HG02973 (cell line): ENCODE data around the gene MED25.
A peak's percentile ranks its signal among the peaks of the same experiment; 100 is the strongest.

Source experiments
- ATAC-seq: cut with Tn5 transposase; IDR thresholded peaks from one replicate; pipeline ENCODE4 v1.9.1; 2021; ENCODE audit warnings: moderate library complexity; ENCODE audit not compliant: unreplicated experiment

The MED25 gene

GRCh38 chr19:49872245-49873128 is 54.4 kb downstream of the MED25 start:
- ATAC-seq: no peak

GRCh38 chr19:49873129-49873521 is 55.0 kb downstream of the MED25 start:
- ATAC-seq: no peak

DNA sequence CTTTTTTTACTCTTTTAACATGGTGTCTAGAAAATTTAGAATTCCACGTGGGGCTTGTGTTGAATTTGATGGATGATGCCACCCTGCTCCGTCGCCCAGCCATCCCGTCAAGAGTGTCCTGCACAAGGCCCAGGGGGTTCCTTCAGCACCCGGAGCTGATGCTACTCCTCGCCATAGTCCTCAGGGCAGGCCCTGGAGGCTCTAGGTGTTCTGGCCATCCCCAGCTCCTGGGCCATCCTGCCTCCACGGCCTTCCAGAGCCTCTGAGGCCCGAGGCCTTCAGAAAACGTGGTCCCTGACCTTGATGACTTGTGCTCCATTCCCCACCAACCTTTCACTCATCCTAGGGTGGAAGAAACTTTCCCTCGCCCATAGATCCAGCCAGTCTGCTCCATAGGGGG is 55.7 kb downstream of the MED25 start:
- ATAC-seq: no peak

DNA sequence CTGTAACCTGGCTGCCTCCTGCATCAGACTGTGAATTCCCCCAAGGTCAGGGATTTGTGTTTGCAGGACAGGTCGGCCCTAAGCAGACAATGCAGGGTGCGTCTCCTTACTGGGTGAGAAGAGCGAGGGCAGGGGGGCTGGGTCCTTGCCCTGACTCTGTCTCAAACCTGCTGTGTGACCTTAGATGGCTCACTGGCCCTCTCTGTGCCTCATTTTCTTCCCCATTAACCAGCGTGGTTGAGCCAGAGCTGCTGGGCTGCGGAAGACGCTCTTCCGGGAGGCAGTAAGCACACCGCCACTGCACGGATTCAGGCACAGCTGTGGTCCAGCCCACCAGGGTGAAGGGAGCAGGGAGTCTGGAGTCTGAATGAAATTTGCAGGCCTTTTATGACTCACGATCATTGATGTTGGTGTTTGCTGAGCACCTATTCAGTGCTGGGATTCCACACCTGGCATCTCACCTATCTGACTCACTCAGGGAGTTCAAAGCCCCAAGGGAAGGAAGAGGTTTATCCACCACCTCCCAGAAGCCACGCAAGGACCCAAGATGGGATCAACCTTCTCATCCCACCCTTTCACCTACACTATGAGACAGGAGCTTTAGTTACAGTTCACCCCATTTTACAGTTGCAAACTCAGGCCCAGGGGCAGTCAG is 56.5 kb downstream of the MED25 start:
- no peak for ATAC-seq

DNA sequence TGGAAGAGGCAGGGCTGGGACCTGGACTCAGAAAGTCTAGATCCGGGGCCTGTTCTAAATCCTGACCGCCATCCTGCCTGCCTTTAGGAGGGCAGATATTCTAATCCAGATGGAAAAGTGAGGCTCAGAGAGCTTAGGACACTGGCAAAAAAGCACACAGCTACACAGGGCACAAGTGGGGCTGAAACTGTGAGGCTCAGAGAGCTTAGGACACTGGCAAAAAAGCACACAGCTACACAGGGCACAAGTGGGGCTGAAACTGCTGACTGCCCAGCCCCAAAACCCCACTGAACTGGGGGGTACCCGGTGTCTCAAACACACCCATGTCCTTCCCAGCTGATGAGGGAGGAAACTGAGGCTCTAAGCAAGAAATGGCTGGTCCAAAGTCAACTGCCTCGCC is 57.1 kb downstream of the MED25 start:
- no peak for ATAC-seq

DNA sequence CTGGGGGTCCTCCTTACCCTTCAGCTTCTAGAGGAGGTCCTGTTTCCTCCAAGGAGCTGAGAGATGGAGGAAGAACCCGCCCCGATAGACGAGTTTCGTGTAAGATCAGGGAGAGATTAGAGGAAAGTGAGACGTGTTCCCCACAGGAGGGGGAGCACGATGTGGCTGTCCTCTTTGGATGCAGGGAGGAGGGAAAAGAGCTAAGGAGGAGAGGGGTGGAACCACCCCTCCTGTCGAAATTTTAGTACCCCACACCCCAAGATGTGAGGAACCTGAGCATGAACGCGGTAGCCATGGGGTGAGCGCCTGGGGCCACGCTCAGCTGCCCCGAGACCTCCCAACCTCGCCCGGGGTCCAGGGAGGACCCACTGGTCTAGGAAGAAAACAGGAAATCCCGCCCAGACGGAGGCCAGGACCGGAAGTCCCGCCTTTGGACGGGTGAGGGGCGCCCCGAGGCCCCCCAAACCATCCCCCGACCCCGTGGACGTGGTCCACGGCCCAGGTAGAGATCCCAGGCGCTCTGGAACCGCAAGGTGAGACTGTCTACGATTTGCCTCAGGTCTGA is 57.9 kb downstream of the MED25 start:
- ATAC-seq: no peak

DNA sequence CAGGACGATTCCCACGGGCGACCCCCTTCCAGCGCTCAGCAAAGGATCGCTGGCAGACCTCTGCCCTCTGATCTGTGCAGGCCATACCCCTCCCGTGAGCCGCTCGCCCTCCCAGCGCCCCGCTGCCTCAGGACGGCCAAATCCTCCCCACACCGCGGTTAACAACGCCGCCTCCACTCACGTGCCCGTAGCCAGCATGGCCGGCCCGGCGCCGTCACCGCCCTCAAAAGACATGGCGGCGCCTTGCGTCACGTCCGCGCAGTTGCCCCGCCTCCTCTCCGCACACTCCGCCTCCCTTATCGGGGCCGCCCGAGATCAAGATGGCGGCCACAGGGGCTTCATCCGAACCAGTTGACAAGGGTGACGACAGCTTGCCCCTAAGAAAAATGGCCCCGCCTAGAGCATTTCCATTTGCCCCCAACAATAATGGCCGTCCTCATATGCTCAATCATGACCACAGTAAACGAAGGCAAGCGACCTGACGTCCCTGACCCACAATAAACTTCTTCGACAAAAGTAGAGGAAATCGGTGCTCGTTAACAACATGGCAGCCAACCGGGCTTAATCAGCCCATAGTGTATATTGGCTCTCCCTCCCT is 58.4 kb downstream of the MED25 start:
- peak; percentile 44 for ATAC-seq

DNA sequence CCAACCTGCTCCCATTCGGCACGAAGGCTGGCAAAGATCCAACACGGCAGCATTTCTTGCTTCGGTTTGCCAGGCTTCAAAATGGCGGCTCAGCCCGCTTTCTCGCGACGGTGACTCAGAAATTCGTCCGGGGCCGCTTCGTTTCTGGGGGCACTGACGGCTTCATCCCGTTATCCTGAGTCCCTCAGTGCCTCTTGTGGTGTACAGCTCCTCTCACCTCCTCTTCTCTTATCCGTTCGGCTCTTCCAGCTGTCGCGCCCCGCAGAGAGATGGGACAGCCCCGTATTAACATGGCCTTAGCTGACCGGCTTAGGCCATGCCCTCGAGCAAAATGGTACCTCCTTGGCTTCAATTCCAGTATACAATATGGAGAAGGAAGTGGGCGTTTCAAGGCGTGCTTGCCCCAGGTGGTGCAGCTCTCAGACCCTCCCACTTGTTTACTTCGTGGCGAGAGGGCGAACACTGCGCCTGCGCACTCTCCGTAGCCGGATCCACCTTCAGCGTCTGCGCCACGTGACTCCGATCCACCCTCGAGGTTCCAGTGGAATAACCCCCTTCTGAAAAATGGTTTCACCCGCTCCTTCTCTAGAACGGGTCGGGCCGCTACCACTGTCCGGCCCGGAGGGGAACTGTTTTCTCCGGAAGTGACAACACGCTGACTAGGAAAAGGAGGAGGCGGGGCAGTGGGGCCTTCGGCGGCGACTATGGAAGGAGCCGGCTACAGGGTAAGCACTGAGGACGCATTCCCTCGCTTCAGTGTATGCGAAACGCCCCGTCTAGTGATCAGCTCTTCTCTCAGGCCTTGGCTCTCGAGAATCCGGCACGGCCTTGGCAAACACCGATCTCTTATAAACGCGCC is 59.2 kb downstream of the MED25 start, which contains the start of the genes AKT1S1 and TBC1D17:
TSS of gene AKT1S1 (minus strand) at position 336 of the 859 bp plus-strand sequence. CDS start 4,060 bp downstream, outside the sequence.
TSS of gene TBC1D17 (plus strand) at position 683 of the 859 bp plus-strand sequence. CDS start at position 705, 22 bp downstream.
- ATAC-seq: peak; percentile 59

DNA sequence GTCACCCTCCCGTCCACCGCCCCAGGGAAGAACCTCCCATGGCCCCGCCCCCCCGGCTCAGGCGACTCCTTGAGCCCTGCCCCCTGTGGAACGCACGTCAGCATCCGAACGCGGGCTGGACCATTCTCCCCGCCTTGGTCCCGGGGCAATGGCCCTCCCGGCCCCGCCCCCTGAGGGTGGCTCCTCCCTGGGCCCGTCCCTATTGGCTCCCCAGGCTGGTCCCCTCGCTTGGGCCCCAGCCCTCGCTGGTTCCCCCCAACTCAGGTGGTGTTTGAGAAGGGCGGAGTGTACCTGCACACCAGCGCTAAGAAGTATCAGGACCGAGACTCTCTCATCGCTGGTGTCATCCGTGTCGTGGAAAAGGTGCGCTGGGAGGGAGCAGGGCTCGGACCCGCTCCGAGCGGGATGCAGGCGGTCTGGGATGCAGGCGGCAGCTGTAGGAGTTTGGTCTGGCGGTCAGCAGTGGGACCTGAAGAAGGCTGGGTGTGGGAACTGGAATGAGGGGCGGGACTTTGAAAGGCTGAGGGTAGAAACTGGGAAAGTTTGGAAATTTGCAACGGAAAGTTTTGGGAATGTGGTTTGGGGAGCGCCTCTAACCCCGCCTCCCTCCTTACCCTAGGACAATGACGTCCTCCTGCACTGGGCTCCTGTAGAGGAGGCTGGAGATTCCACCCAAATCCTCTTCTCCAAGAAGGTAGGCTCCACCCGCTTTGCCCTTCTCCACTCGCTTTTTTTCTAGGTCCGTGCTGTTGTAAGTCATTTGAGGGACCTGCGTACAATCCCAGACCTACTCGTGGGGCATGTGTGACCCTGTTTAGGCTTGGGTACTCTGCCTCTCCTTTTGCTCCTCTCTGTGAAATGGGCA is 60.0 kb downstream of the MED25 start:
- ATAC-seq: peak; percentile 38

DNA sequence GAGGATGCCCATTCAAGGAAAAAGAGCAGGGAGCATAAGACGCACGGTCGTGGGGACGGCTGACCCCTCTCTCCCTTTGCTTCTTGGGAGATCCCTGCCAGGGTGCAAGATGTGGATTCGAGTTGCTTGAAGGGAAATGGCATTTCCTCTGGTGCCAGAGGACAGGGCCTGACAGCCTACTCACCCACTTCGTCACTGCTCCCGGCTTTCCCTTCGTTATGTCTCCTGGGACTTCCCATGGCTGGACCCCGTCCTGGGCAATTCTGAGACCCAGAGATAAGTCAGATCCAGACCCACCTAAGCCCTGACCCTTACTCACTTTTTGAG is 60.6 kb downstream of the MED25 start:
- ATAC-seq: no peak

DNA sequence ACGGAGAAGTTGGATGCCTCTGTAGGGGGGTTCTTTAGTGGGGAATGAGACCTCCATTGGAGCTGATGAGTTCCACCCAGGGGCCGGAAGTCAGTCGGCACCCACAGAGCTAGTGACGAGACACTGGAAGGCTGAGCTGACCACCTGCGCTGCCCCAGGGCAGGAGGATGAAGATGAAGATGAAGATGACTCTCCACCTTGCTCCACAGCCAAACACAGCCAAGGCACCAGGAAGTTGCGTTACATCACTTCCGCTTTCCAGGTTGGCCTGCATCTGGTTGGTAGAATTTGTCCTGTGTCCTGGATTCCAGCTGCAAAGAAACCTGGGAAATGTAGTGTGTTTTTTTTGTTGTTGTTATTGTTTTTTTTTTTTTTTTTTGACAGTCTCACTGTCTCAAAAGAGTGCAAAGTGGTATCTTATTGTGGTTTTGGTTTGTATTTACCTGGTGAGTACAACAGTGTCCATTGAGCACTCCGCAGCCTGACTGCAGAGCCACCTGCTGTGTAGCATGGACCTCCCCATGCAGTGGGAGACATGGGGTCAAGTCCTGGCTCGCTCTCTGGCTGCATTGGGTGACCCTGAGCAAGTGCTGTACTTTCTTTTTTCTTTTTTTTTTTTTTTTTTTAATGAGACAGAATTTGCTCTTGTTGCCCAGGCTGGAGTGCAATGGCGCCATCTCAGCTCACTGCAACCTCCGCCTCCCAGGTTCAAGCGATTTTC is 61.3 kb downstream of the MED25 start:
- ATAC-seq: no peak

DNA sequence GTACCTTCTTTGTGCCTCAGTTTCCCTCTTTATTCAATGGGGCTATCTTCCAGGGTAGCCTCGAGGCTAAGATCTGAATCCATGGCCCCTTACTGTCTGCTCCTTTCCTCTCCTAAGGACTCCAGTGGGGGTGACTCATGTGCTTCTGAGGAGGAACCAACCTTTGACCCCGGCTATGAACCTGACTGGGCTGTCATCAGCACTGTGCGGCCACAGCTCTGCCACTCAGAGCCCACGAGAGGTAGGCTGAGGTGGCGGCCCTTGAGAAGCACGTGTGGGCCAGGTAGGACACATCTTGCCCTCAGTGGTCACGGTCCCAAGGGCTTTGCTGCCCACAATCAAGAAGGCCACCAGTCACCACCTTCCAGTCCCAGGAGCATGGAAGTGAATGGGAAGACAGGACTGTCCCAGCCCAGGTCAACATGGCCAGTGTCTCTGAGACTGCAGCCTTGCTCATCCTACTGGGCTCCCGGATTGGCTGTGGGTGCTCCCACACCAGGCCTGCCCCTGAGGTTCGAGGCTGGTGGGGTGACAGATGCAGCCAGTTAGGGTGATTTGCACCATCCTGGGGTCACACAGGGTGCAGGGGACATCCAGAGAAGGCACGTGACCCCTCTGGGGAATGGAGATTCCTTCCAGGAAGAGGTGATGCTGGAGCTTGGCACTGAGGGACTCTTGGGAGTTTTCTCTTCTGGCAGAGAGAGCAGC is 62.2 kb downstream of the MED25 start:
- no peak for ATAC-seq

DNA sequence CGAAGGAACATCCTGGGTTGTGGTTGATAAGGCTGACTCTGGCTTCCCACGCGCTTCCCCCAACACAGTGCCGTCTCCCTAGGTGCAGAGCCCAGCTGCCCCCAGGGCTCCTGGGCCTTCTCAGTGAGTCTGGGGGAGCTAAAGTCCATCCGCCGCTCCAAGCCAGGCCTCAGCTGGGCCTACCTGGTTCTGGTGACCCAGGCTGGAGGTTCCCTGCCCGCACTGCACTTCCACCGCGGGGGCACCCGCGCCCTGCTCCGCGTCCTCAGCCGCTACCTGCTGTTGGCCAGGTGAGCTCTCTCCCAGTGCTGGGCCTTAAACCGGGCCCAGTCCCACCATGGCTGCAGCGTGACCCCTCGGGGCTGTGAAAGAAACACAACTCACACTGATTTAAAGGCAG is 63.1 kb downstream of the MED25 start:
- no peak for ATAC-seq

- ATAC-seq: no peak
Observed at GRCh38 chr19:49881672-49882394, 63.7 kb downstream of the MED25 start.

GRCh38 chr19:49882643-49883042 is 64.6 kb downstream of the MED25 start:
- ATAC-seq: no peak

- ATAC-seq: no peak
Observed at GRCh38 chr19:49883094-49883493, 65.0 kb downstream of the MED25 start.

- no peak for ATAC-seq
Observed at GRCh38 chr19:49884109-49884508, 66.0 kb downstream of the MED25 start.

GRCh38 chr19:49884760-49885159 is 66.7 kb downstream of the MED25 start:
- no peak for ATAC-seq
